ENCODE data around the gene NTRK2.

NTRK2 gene

DNA sequence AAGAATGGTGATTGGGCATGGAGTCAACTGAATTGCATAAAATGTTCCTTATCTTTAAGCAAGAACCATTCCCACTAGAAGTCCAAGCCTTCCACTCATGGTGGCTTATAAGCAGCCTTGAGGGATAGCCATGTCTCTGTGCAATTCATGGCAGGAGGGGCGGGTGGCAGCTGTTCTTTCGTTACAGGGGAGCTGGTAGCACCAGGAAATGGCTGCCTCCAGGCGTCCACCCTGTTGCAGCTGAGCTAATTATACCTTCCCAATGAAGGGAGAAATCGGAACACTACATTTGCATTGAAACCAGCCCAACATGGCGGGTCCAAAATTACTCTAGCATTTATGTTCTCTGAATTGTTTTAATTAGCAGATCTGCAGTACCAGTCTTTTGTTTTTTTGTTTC, 289.8 kb downstream of the NTRK2 start:
- in situ Hi-C loops (cut with HindIII; ENCODE audit: low sequenced_read_pairs), result no loop called here

DNA sequence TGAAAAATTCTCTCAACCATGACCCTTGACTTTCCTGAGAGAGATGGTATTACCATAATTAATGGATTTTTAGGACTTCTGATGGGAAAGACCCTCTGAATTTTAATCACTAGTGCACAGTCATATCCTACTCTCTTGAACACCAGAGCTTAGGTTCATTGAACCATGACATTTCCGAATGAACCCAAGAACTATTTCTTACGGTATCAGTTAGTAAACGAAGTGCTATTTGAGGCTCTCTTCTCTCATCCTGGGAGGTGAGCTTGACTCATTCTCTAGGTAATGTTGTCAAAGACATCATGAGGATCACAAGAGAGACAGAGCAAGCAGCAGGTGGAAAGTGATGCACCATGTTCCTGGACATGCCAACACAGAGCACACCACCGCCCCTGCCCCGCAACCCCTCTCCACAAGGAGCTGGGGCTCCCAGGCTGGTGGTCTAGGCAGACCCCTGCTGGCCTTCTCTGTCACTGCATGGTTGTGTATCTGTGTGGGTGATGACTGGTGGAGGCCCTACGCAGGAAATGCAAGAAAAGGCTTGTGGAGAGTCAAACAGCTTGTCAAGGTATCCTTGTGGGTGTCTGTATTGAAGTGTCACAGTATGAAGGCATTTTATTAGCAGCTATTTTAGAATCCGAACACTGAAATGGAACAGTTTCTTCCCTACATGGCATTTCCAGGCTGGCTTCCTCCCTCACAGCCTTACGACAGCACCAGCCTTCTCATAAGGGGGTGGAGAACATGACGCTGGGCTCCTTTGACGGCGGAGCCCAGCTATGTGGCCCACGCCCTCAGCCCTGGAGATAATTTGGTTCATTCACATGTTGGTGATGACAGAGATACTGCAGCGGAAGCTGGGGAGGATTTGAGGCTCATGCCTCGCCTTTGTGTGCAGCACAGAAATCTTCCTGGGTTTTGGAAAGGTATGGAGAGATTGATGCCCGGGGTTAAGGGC, 297.6 kb downstream of the NTRK2 start:
- in situ Hi-C loops (cut with HindIII; ENCODE audit: low sequenced_read_pairs), result no loop called here

DNA sequence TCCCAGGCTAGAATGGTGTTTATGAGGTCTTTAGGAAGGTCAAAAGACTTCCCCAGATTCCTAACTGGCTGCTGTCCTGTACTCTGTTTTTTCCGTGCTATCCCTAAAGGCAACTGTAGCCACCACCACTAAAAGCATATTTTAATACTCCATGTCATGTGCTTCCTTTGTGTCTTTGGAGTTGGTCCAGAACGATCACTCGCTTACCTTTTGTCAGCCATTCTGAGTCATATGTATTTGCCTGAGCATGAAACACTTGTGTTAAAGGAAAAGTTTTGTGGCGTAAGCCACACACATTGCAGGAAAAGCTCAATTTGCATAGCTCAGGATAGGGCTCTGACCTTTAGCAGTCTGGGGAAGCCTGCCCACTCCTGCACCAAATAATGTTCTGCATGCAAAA, 299.6 kb downstream of the NTRK2 start:
- in situ Hi-C loops (cut with HindIII; ENCODE audit: low sequenced_read_pairs), result no loop called here

DNA sequence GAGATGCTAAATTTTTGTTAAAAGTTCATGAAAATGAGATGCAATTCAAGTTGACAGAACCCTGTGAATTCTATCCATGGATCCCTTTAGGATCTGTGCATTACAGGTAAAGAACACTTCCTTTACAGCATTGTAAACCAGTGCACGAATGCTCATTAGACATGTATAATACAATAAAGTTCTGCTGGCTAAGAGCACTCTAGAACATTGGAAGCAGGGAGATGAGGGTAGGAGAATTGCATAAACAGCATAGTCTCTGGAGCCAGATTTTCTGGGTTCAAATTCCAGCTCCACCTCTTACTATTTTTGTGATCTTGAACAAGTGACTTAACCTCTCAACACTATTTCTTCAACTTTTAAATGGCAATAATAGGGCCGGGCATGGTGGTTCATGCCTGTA, 300.2 kb downstream of the NTRK2 start:
- in situ Hi-C loops (cut with HindIII; ENCODE audit: low sequenced_read_pairs), result no loop called here

DNA sequence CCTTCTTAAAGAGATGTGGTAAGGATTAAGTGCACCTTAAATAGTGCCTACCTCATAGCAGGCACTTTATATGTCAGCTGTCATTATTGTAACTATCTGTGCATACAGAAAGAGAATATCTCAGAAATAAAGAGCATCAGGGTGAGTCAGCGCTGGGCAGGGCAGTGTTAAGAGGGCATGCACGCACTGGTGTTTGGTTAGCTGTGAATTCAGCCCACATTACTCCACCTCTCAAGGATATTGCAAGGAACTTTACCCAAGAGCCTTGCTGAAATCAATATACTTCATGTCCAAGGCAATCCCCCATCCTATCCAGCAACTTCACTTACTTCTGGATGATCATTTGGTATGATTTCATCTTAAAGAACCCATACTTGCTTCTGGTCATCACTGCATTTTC, 300.9 kb downstream of the NTRK2 start:
- in situ Hi-C loops (cut with HindIII; ENCODE audit: low sequenced_read_pairs), result no loop called here

DNA sequence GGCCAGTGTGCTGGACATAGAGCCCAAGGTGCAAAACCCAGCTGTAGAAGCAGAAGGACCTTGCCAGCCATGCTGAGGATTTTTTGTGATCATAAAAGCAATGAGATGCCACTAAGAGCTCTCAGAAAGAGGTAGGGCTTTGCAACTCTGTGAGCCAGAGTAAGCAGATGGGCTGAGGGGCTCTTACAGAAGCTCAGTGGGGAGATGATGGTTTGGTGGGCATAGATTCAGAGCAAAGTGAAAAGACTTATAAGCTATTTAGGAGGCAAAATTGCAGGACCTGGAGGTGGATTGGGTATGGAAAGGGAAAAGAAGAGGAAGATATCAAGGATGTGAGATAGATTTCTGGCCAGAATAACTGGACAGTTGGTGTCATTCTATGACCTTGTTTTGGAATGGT, 302.0 kb downstream of the NTRK2 start:
- in situ Hi-C loops (cut with HindIII; ENCODE audit: low sequenced_read_pairs), result no loop called here

DNA sequence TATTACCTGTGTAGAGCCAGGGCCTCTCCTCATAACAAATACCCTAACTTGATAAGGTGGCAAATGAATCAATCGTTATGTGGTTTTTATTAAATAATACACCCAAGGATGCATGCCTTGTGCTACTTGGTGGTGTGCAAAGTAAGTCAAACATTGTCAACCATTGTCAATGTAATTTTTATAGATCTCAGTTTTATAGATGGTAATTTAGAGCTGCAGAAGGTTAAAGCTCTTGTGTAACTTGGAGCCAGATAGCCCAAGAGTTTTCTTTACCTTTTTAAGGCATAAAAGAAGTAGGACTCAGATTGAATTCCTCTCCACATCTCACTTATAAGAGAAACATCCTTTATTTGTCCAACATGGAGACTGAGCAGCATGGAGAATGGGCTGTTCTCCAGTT, 304.7 kb downstream of the NTRK2 start:
- in situ Hi-C loops (cut with HindIII; ENCODE audit: low sequenced_read_pairs), result no loop called here

DNA sequence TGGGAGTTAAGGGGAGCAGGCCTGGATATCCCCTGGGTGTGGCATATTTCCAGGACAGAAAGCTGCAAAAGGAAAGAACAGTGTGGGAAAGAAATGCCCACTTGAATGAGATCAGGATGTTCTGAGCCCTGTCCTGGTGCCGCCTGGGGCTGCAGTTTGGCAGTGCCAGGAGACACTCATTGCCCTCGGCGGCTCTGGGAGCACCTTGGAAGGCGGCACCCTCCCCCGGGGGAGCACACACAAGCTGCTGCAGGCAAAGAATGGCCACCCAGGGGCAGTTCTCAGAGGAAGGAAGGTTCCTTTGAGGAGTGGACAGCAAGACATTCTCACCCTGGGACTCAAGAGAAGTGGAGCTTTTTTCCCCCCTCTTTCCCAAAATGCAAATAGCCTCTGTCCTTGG, 305.3 kb downstream of the NTRK2 start:
- in situ Hi-C loops (cut with HindIII; ENCODE audit: low sequenced_read_pairs), result no loop called here

DNA sequence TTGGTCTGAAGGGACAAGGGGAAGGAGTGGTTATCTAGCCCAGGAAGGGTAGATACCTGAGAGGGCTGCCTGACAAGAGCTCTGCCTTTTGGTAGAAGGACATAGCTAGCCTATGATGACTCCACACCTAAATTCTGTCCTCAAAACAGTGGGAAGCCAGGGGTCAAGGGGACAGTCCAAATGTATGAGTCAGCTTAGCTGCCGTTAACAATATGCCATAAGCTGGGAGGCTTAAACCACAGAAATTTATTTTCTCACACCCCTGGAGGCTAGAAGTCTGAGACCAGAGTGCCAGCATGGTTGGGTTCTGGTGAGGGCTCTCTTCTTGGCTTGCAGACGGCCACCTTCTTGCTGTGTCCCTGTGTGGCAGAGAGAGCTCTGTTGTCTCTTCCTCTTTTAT, 306.4 kb downstream of the NTRK2 start:
- in situ Hi-C loops (cut with HindIII; ENCODE audit: low sequenced_read_pairs), result no loop called here

DNA sequence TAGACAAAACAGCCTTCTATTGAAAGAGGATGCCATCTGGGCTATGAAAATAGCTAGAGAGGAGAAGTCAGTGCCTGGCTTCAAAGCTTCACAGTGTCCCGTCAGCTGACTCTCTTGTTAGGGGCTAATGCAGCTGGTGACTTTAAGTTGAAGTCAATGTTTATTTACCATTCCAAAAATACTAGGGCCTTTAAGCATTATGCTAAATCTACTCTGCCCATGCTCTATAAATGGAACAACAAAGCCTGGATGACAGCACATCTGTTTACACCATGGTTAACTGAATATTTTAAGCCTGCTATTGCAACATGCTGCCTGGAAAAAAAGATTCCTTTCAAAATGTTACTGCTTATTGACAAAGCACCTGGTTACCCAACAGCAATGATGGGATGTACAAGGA, 309.1 kb downstream of the NTRK2 start:
- in situ Hi-C loops (cut with HindIII; ENCODE audit: low sequenced_read_pairs), result no loop called here

DNA sequence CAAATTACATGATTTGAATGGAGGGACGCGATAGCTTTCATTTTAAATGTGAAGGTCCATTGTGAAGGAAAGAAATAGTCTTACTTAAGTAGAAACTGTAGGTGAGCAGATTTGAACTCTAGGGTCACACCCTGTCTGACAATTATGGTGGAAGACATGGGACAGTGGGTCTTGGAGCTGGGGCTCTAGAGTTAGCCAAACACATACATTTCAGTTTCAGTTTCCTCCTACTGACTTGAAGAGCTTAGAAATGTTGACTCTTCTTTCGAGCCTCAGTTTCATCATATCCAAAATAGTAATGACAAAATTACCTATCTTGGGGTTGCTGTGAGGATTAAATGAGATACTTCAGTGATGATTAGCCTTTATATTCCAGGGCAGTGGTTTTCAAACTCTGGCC, 314.2 kb downstream of the NTRK2 start:
- in situ Hi-C loops (cut with HindIII; ENCODE audit: low sequenced_read_pairs), result no loop called here

DNA sequence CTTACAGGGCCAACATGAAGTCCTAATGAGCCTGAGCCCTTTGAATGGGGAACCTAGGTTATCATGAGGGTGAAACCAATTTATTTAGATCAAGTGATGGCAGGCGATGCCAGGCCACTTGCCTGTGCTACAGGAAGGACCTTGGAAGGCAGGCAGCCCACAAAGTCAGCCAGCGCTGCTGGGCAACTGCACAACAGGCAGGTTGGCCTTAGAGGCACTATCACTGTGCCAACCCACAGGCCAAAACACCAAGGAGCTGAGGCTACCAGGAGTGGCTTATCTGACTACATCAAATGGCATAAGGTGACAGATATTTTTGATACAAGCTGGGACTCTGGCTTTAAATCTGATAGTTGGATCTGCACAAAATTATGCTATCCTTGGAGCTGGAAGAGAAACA, 319.1 kb downstream of the NTRK2 start:
- in situ Hi-C loops (cut with HindIII; ENCODE audit: low sequenced_read_pairs), result no loop called here

DNA sequence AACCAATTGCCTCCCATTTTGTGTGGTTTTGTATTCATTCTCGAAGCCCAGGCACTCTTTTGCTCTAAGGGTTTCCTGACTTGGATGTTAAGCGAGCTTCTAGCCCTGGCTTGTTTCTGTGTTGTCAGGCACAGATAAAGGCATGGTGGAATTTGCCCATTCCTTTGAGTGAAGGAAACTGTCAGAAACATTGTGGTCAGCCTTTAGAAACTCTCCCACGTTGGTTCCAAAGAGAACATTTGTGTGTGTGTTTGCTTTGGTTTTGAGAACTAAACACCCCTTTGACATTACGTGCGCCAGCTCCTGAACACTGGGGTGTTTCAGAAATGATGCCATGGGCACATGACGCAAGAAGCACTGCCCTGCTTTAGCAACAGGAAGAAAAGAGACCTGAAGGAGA, 320.9 kb downstream of the NTRK2 start:
- in situ Hi-C loops (cut with HindIII; ENCODE audit: low sequenced_read_pairs), result no loop called here

DNA sequence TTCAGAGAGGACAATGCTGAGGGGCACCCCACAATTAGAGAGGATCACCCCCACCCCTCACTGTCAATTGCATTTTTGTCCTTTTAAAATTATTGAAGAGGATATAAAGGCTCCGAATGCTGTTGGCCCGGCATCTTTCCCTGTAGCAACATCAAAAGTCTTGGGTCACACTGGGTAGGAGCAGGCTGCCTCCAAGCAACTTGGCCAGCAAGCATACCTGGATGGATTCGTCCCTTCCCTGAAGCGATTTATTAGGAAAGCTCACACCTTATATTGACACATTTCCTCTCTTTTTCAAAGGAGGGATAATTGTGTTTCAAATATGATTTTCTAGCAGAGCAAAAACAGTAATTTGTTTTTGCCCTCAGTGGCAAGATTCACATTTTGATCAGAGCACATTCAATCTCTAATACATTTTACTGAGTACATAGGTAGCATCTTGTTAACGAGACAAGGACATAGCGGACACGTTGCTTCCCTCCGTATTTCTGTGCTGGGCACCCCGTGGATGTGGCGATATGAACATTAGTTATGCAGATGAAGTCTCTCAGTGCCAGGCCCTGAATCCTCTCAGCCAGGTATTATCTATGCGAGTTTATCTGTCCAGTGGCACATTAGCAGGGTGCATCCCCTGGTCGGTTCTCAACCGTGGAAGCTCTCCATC, 321.5 kb downstream of the NTRK2 start:
- in situ Hi-C loops (cut with HindIII; ENCODE audit: low sequenced_read_pairs), result no loop called here

DNA sequence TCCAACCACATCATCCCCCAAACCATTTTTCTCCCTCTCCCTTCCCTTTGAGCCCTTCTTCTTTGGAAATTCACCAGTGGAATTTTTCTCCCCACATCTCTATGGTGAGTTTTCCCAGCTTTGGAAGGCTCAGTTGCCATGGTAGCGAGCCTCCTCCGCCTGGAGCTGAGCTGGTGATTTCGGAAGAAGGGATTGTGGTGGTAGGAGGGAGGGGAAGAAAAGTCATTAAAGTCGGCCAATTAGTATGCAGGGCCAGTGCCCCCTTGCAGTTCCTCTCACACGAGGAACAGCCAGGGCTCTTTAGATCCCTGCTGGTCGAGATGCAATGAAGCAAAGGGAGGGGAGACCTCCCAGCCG, 322.0 kb downstream of the NTRK2 start:
- in situ Hi-C loops (cut with HindIII; ENCODE audit: low sequenced_read_pairs), result no loop called here

DNA sequence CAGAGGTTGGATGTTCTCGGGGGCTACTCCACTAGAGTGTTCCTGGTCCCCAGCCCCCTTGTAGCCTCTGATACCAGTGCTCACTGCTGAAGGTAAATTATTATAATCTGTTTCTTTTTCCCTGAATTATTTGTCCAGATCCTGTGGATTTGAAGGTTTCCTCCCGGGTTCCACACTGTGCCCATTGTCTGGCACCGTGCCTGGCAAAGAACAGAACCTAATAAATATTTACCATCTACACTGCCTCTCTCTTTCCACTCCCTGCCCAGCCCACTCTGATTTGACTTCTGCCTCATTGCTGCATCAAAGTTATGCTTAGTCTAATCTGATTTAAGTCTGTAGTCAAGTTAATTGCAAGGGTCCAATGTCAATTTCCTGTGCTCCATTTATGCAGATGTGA, 322.9 kb downstream of the NTRK2 start:
- in situ Hi-C loops (cut with HindIII; ENCODE audit: low sequenced_read_pairs), result no loop called here

DNA sequence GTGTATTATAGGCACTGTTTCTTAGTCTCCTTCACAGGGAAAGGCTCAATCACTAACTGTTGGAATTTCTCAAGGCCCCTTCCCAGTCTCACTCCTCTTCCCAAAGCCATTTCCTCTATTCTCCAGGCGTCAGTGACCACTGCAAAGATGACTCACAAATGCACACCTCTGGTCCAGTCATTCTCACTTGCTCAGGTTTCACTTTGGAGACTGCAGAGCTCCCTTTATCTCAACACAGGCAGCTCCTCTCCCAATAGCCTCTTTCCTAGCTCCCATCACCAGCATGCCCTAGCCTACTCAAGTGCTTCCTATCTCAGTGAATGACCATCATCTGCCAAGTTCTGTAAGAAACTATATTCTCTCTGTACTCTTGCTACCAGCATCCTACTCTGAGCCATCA, 323.6 kb downstream of the NTRK2 start:
- in situ Hi-C loops (cut with HindIII; ENCODE audit: low sequenced_read_pairs), result no loop called here

DNA sequence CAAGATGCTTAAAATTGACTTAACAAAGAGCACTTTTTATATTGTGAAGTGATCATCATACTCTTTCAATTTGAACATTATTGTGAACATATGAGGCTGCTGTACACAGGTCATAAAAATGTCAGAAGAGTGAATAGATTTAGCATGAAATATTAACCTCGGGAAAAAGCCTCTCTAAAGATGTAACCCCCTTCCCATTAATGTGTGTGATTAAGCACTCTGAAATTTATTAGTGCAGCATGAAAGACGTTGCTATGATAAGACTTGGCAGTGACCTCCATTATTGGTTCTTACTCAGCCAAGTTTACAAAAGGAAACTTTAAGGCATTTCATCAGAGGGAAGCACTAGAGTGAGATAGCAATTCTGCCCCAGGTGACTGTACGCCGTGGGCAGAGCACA, 326.5 kb downstream of the NTRK2 start:
- in situ Hi-C loops (cut with HindIII; ENCODE audit: low sequenced_read_pairs), result no loop called here

DNA sequence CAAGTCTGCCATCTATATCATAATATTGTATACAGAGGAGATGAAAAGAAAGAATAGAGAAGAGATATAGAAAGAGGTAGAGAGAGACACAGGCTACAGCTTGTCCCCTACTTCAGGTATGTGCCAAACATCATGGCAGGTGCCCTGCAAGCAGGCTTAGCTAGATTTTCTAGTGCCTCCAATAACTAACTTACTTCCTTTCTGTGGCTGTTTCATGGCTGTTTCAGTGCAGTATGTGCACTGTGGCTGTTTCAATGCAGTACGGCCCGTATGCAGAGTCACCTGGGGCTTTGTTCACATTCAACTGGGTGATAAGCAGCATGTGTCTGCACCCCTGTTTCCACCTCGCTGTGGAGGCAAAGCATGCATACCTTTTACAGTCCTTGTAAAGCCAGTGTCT, 327.2 kb downstream of the NTRK2 start:
- in situ Hi-C loops (cut with HindIII; ENCODE audit: low sequenced_read_pairs), result no loop called here

DNA sequence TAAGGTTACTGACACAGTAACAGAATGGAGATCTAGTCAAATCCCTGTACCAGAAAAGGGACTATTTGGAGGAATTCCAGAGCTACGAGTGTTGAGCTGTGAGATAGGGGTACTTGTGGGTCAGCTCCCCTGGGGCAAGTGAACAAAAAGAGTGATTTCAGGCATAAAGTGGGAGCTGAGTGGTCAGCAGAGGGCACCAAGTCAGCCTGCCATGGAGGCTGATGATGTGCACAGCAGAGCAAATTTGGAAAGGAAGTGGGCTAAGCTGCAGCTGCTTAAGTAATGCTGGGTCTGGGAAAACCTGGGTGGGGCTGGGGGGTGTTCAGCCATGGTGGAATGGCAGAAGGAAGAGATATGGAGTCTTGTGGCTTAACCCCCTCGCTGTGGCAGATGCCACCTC, 327.9 kb downstream of the NTRK2 start:
- in situ Hi-C loops (cut with HindIII; ENCODE audit: low sequenced_read_pairs), result no loop called here

DNA sequence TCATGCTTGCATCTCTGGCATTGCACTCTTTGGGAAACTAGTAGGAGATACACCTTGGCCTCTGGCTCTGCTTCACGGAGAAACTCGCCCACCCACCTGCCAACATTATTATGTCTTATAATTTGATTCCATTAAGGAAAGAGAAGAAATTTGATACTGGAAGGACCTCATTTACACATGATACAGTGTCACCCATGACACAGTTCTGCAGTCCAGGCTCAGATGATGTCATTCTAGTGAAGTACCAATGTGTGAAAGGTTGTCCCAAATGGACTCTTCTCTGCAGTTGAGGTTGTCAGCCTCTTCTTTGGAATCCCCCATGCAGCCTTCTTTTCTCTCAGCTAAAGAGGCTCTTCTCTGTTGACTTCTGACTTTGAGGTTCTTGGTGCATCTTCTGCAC, 329.1 kb downstream of the NTRK2 start:
- in situ Hi-C loops (cut with HindIII; ENCODE audit: low sequenced_read_pairs), result no loop called here

DNA sequence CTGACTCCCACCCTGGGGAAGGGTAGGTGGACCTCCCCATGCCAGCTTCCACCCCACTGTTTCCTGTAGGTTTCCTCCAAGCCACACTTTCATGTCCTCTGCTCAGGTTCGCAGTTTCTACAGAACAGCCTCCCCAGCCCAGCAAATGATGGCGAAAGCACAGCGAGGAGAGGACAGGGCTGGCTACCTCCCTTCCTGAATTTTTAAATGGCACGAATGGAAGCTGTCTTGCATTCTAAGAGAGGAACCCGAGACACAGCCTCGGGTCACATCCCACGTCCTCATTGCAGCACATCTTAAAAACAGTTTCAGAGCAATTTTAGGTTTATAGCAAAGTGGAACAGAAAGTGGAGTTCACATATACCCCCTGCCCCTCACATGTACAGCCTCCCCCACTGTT, 330.3 kb downstream of the NTRK2 start:
- in situ Hi-C loops (cut with HindIII; ENCODE audit: low sequenced_read_pairs), result no loop called here

DNA sequence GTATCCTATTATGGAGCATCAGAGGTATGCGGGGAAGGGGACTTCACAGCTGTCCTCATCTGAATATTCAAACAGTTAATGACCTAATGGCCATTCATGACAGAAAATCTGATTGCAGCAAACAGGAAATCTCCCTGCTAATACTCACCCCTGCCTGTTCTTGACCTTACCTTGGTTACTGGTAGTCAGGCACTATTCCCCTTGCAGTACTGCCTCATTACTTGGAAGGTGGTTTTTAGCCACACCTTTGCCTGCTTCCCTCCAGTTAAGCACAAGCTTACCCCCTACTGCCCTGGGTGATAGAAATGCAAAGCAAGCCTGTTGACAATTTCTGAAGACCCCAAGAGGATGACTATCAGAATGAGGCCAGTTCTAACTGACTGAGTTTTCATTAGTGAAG, 332.4 kb downstream of the NTRK2 start:
- in situ Hi-C loops (cut with HindIII; ENCODE audit: low sequenced_read_pairs), result no loop called here

Data from endothelial cell of hepatic sinusoid (primary cell).